Left kidney (tissue), 8 donors: ENCODE measurements around the gene AHNAK. TPM values are rescaled to one million over a fixed set of nuclear protein-coding genes. Genes with fewer than 3 reads are reported as not detected.
"Not testable (repeated sequence)": the region's sequence is repeated elsewhere in the genome, so short reads cannot be mapped to it uniquely, and the experiment has no call there.

Experiments
- DNase-seq: peaks from one replicate; pipeline ENCODE4 v3.0.0-alpha.2; 2013
- long read RNA-seq, 8 donors: transcript quantifications; one replicate each; lab custom pipeline, GENCODE V29; 2026
- polyA plus RNA-seq: library from polyadenylated mRNA; unstranded; fragments of 120-200 nt; gene quantifications from one replicate; pipeline ENCODE4 v1.2.1, GENCODE V29; 2013; ENCODE audit not compliant: insufficient read length

AHNAK gene, protein sequence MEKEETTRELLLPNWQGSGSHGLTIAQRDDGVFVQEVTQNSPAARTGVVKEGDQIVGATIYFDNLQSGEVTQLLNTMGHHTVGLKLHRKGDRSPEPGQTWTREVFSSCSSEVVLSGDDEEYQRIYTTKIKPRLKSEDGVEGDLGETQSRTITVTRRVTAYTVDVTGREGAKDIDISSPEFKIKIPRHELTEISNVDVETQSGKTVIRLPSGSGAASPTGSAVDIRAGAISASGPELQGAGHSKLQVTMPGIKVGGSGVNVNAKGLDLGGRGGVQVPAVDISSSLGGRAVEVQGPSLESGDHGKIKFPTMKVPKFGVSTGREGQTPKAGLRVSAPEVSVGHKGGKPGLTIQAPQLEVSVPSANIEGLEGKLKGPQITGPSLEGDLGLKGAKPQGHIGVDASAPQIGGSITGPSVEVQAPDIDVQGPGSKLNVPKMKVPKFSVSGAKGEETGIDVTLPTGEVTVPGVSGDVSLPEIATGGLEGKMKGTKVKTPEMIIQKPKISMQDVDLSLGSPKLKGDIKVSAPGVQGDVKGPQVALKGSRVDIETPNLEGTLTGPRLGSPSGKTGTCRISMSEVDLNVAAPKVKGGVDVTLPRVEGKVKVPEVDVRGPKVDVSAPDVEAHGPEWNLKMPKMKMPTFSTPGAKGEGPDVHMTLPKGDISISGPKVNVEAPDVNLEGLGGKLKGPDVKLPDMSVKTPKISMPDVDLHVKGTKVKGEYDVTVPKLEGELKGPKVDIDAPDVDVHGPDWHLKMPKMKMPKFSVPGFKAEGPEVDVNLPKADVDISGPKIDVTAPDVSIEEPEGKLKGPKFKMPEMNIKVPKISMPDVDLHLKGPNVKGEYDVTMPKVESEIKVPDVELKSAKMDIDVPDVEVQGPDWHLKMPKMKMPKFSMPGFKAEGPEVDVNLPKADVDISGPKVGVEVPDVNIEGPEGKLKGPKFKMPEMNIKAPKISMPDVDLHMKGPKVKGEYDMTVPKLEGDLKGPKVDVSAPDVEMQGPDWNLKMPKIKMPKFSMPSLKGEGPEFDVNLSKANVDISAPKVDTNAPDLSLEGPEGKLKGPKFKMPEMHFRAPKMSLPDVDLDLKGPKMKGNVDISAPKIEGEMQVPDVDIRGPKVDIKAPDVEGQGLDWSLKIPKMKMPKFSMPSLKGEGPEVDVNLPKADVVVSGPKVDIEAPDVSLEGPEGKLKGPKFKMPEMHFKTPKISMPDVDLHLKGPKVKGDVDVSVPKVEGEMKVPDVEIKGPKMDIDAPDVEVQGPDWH (N-terminal part only)
- 199 TPM for polyA plus RNA-seq
- long read RNA-seq, donor 1, full-length matches to known transcripts: 45 of 359 reads
- long read RNA-seq, donor 1, partial matches to known transcripts: 314 of 359 reads
- long read RNA-seq, donor 1, other reads (novel, unspliced or antisense): 0 of 359 reads
- long read RNA-seq, donor 2, full-length matches to known transcripts: 31 of 31 reads
- long read RNA-seq, donor 2, partial matches to known transcripts: 0 of 31 reads
- long read RNA-seq, donor 2, other reads (novel, unspliced or antisense): 0 of 31 reads
- long read RNA-seq, donor 3, full-length matches to known transcripts: 11 of 11 reads
- long read RNA-seq, donor 3, partial matches to known transcripts: 0 of 11 reads
- long read RNA-seq, donor 3, other reads (novel, unspliced or antisense): 0 of 11 reads
- long read RNA-seq, donor 4: 0 reads
- long read RNA-seq, donor 5, full-length matches to known transcripts: 31 of 31 reads
- long read RNA-seq, donor 5, partial matches to known transcripts: 0 of 31 reads
- long read RNA-seq, donor 5, other reads (novel, unspliced or antisense): 0 of 31 reads
- long read RNA-seq, donor 6, full-length matches to known transcripts: 32 of 32 reads
- long read RNA-seq, donor 6, partial matches to known transcripts: 0 of 32 reads
- long read RNA-seq, donor 6, other reads (novel, unspliced or antisense): 0 of 32 reads
- long read RNA-seq, donor 7, full-length matches to known transcripts: 44 of 44 reads
- long read RNA-seq, donor 7, partial matches to known transcripts: 0 of 44 reads
- long read RNA-seq, donor 7, other reads (novel, unspliced or antisense): 0 of 44 reads
- long read RNA-seq, donor 8, full-length matches to known transcripts: 11 of 11 reads
- long read RNA-seq, donor 8, partial matches to known transcripts: 0 of 11 reads
- long read RNA-seq, donor 8, other reads (novel, unspliced or antisense): 0 of 11 reads

DNA sequence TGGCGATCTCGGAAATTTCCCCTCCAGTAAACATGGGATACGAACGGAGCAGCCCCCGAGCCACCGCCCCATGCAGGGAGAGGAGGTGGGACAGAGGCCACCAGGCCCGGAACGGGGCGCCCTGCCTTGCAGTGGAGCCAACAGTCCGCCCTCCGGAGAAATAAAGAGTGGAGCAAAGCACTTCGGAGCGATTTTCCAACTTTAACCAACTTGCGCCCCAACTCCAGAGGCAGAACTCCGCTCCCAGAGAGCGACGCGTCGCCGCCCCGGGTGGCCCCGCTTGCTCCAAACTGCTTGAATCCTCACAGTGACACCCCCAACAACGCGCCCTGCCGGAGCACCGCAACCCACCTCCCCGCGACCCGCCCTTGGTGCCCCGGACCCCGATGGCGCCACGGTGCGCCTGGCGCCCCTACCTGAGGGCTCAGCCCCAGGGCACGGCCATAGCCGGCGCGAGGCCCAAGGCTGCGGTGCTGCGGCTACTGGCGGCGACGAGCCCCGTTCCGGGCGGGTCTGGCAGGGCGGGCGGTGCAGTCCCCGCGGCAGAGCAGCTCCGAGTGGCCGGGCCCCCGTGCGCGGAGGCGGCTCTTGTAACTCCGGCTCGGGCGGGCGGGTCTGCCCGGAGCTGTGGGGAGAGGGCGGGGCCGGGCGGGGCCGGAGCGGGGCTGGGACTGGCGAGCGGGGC is at the start of gene AHNAK:
AHNAK (minus strand) TSS at position 563 of the 685 bp plus-strand sequence. CDS start 10,708 bp downstream, outside the sequence.
- DNase-seq: peak; percentile 70

DNA sequence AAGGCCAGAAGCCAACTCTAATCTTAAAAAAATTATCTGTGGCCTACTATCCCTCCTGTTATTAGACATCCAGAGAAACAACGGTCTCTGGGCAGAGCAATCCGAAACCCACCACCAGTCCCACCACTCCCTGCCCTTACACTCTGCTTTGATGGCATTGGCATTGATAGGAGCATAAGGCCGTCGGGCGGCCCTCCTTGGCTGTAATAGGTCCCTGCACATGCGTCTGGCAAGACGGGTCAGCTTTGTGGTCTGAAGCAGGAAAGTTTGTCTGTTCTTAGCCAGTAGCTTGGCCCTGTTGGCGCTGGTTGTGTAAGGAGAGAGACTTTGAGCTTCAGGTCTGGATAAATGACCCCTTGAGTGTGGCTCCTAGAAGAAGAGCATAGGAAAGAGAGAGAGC is 48.5 kb upstream of the AHNAK start:
- no peak for DNase-seq

DNA sequence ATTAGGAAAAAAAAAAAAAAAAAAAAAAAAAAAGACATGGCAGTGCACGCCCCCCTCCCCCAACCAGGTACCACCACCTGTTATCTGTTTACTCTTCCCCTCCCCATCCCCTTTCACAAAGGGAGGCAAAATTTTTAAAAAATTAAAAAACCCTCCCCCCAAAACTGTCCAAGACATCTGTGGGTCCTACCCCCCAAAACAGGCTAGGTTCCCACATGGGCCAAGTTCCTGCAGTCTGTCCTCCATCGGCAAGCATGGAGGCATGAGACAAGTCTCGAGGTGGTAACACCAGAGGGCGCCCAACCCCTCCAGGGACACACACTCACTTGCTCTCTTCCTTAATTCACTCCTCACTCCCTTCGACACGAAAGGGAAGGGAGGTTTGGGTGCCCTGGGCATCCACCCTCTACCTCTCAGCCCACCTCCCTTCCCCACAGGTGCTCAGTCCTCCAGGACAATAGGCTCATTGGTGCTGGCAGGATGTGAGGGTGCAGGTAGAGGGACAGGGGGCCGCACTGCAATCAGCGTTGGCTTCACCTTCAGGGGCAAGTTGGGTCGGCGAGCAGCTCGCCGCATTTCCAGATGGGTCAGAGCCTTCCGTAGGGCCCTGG is 46.9 kb upstream of the AHNAK start:
- DNase-seq: peak; percentile 55

DNA sequence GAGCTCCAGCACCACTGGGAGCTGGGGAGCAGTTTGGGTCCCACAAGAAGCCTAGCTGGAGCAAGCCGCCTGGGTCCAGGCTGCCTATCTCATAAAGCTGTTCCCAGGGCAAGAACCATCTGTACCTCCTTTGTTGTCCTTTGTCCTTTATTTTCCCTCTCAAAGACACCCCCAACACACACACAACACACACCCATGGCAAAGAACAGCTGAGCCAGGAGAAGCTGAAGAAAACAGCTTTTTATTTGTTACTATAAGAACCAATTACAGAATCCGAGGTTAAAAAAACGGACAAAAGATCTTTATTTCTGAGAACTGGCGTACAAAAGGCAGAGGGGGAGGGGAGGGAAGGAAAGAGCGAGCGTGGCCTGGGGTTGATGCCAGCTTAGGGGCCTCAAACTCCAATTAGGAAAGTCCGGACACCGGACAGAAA is 46.4 kb upstream of the AHNAK start:
- DNase-seq: no peak

DNA sequence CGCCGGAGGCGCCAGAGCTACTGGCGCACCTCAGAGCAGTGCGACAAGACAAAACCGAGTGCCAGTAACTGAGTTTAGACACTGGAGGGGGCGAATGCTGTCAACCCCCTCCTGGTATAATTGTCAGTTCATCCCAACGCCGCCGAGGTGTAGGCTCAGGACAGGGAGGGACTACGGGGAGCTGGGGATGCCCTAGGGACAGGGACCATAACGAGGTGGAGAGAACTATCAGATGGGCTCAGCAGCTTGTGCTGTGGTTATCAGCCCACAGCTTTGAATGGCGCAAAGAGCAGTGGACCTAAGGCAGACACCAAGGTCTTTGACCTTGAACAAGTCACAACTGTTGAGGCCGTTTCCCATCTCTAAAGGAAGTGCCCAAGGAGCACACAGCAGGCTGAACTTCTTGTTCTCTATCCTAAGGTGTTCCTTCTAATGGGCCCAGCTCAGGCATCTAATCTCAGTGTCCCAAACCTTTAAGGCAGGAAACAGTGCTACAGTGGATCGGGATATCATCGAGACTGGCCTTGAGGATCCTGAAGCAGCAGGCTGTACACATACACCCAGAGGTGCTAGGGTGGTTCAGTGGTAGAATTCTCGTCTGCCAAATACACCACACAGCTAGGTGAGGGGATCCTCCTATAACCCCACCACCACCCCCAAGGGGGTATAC is 45.7 kb upstream of the AHNAK start:
- DNase-seq: no peak

DNA sequence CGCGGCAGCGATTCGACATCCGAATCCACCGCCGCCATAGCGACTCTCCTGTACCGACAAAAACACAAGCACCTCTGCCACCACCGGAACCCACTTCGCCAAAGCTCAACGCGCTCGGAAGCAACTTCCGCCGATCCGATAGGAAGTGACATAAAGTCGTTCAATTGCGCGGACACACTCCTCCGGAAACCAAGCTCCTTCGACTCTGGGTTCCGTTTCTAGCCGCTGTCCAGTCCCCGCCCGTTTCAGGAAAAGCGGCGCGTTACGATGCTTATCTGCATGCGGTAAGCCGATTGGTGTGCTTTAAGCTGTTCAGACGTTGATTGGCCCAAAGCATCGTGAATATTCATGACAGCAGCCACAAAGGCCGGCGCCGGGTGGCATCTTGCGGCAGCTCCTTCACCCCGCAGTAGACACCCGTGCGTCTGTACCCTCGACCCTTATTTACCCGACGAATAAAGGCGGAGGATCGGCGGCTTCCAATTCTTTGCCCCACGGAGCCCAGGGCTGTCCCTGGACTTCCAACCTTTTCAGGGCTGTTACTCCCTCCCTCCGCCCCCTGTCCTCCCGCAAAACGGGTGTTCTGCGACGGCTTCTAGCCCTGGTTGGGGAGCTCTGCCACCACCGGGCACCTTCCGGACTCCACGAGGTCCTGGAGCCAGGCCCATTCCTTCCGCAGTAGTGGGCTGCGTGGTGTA is 45.0 kb upstream of the AHNAK start, which contains the start of gene TUT1:
TUT1 (minus strand) TSS at position 76 of the 698 bp plus-strand sequence; CDS start at position 38, 38 bp downstream.
- DNase-seq: peak; percentile 99

DNA sequence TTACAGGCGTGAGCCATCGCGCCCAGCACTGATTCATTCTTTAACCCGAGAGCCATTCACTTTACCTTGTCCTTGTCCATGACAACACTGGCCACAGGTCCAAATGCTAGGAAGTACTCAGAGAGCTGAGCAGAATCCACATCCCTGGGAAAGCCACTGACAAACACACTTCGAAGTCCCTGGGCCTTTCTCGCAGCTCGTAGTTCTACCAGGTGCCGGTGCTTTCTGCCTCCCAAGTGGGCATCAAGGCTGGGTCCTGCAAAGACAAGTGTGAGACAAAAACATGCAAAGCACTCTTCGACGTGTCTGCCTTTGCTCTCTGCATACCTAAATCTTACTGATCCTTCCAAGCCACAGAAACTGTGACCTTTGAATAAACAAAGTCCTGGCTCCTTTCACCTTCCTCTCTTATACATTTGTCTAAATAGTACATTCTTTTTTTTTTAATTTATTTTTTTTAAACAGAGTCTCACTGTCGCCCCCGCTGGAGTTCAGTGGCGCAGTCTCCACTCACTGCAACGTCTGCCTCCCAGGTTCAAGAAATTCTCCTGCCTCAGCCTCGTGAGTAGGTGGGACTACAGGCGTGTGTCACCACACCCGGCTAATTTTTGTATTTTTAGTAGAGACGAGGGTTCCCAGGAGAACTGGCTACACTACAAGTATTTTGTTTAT is 42.5 kb upstream of the AHNAK start:
- DNase-seq: no peak

DNA sequence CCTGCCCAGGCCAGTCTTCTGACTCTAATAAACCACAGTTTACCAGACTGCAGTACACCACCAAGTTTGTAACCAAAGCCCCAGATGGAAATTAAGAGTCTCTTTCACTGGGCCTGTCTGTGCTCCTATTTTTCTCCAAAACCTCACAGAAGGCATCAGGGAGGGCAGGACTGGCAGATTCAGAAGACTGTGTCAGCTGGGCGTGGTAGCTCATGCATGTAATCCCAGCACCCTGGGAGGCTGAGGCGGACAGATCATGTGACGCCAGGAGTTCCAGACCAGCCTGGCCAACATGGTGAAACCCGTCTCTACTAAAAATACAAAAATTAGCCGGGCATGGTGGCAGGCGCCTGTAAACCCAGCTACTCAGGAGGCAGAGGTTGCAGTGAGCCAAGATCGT is 38.8 kb upstream of the AHNAK start:
- not testable (repeated sequence) for DNase-seq

DNA sequence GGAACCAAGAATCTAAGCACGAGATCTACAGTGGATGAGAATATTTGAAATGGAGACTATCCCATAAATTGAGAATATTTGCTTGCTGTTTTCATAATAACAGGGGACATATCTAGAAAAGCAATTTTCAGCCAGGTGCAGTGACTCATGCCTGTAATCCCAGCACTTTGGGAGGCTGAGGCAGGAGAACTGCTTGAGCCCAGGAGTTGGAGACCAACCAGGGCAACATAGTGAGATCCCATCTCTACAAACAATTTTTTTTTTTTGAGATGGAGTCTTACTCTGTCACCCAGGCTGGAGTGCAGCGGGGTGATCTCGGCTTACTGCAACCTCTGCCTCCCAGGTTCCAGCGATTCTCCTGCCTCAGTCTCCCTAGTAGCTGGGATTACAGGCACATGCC is 35.1 kb upstream of the AHNAK start:
- not testable (repeated sequence) for DNase-seq

DNA sequence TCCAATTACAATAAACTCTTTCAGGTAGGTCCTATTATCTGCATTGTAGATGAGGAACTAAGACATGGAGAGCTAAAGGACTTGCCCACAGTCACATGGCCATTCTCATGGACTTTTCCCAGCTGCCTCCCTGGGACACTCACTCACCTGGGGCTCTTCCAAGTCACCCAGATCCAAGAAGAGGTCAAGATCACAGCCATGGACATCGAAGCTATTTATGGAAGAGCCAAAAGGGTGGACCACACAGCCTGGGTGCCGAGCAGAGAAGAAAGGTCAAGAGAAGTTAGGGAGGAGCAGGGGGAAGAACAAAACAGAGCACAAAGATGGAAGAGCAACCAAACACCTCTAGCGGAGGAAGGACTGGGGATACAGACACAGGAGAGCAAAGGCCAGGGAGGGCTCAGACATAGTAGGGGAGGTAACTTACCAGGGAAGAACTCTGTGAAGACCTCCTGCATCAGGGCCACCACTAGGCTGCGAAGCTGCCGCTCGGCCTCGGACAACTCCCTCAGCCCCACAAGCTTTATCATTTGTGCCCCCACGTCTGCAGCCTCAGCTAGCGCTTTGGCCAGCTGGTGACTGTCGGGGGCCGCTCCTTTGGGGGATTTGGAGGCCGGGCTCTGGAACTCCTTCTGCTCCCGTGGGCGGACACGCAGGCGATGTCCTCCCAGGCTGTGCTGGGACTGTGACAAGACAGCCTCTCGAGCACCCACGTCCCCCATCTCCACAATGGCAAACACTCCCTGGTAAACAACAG is 34.5 kb upstream of the AHNAK start:
- no peak for DNase-seq

DNA sequence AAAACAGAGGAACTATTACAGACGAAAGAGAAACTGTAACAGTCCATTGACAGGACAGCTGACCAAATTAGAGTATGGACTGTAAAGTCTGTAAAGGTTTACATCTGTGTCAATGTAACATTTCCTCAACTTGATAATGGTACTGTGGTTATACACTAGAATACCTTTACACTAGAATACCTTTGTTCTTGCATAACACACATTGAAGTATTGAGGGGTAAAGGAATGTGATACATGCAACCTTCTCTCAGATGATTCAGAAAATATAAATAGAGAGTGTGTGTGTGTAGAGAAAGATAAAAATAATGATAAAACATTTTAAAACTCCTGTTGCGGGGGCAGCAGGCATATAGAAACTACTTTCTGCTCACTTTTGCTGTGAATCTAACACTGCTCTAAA is 32.6 kb upstream of the AHNAK start:
- no peak for DNase-seq

DNA sequence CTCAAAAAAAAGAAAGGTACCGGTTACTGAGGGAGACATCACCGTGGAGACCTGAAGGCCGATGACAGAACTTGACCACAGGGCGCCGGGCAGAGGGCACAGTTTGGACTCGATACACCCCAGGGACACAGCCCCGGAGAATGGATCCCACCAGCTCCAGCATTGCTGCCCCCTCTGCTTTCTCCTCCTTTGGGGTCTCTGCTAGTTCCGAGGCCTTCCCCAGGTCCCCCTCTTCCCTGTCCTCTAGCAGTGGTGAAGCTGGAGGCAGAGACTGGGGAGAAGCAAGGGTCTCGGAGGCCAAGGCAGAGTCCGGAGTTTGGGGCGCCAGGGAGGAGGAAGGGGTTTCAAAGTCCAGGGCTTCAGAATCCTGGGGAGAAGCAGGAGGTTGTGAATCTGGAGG is 31.9 kb upstream of the AHNAK start:
- no peak for DNase-seq

DNA sequence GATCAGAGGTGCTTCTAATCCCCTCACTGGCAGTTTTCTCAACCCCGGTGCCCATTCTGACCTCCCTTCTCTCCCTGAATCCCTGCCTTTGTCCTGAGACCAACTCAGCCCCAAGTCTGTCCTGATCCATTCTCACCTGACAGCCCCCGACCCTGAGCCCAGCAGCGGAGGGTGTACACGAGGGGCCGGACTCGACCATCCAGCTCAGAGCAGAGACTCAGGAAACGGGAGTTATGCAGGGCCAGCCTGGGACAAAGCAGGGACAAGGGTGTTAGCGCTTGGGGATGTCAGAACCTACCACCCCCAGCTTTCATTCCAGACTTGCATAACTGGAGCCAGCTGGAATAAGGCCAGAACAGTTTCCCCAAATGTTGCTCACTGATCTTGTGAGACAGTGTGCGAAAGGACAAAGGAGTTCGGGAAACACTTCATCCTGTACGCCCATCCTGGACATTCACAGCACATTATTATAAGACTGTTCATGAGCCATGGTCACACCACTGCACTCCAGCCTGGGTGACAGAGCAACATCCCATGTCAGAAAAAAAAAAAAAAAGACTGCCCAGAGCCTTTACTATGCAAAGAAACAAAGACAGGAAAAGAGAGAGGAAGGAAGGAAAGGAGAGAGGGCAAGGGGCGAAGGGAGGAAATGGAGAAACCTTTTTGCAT is 30.6 kb upstream of the AHNAK start:
- DNase-seq: no peak

DNA sequence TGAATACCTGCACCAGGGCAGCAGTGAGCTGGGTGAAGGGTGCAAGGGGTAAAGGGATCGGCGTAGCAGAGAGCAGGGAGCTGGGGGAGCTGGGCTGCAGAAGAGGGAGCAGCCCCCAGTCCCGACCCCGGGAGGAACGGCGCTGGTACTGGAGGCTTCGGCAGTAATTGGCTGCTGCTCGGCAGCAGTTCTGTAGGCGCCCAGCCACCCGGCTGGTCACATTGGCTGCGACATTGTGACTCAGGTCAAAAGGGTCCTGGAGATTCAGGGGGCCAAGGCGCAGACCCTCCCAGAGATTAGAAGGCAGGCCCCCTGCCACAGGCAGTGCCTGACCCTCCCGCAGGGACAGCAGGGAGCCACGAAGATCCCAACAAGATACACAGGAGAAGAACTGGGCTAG is 29.2 kb upstream of the AHNAK start:
- DNase-seq: no peak

DNA sequence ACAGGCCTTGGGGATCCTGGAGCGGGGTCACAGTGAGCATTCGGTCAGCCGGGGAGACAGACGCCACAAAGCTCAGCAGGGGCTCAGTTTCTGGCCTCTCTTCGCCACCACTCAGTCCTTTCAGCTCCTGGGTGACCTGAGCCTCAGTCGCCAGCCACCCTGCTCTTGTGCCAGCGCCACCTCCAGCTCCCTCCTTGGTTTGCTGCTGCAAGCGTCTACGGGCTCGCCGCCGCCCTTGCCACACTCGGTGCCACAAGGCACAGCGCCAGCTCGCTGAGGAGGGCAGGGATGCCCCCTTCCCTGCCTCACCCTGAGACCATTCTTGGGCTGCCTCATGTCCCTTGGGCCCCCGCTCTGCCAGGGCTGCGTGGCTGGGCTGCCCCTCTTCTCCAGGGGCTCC is 28.6 kb upstream of the AHNAK start:
- no peak for DNase-seq
